ENCODE data around the gene MYO5B.

Gene MYO5B

GRCh38 chr18:50190926-50191325, 4.0 kb downstream of the MYO5B start:
- Histone ChIP-seq H3K4me3 (IDR thresholded peaks at IDR 0.05; ENCODE audit: insufficient read depth, low read depth, low read length) (no peak overlapping the region), H3K27me3 (ENCODE audit: insufficient read depth, low read depth) (peaks cover 6% of the 10 kb centered on the region), H3K36me3 (ENCODE audit: insufficient read depth) (no peaks in the 10 kb centered on the region), H2AFZ (ENCODE audit: low read depth) (no peak overlapping the region), H3K4me1 (ENCODE audit: low read depth, poor library complexity, severe bottlenecking) (peaks cover 5% of the 10 kb centered on the region), H3K27ac (no peak overlapping the region), H4K20me1 (ENCODE audit: insufficient read depth) (no peaks in the 10 kb centered on the region), H3K9ac (no peak overlapping the region), H3K4me2 (no peak overlapping the region), H3K79me2 (ENCODE audit: insufficient read depth, low read depth) (no peaks in the 10 kb centered on the region)
- TF ChIP-seq, protein P1, sequence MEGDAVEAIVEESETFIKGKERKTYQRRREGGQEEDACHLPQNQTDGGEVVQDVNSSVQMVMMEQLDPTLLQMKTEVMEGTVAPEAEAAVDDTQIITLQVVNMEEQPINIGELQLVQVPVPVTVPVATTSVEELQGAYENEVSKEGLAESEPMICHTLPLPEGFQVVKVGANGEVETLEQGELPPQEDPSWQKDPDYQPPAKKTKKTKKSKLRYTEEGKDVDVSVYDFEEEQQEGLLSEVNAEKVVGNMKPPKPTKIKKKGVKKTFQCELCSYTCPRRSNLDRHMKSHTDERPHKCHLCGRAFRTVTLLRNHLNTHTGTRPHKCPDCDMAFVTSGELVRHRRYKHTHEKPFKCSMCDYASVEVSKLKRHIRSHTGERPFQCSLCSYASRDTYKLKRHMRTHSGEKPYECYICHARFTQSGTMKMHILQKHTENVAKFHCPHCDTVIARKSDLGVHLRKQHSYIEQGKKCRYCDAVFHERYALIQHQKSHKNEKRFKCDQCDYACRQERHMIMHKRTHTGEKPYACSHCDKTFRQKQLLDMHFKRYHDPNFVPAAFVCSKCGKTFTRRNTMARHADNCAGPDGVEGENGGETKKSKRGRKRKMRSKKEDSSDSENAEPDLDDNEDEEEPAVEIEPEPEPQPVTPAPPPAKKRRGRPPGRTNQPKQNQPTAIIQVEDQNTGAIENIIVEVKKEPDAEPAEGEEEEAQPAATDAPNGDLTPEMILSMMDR (conservative IDR thresholded peaks at IDR 0.05; ENCODE audit: low read depth, low read length) = no peak

GRCh38 chr18:50190236-50190635, 4.7 kb downstream of the MYO5B start:
- peaks cover 6% of the 10 kb centered on the region for H3K27me3 ChIP-seq (ENCODE audit: insufficient read depth, low read depth)
- peaks cover under 1% of the 10 kb centered on the region for H3K4me1 ChIP-seq (ENCODE audit: low read depth, poor library complexity, severe bottlenecking)
- TF ChIP-seq, protein P1 (conservative IDR thresholded peaks at IDR 0.05; ENCODE audit: low read depth, low read length) = no peak
- no peaks in the 10 kb centered on the region for H4K20me1 ChIP-seq (ENCODE audit: insufficient read depth)
- H3K9ac ChIP-seq = no peak overlapping the region
- no peak overlapping the region for H3K27ac ChIP-seq
- H3K4me3 ChIP-seq (IDR thresholded peaks at IDR 0.05; ENCODE audit: insufficient read depth, low read depth, low read length) = no peak overlapping the region
- no peak overlapping the region for H3K4me2 ChIP-seq
- no peak overlapping the region for H2AFZ ChIP-seq (ENCODE audit: low read depth)
- H3K79me2 ChIP-seq (ENCODE audit: insufficient read depth, low read depth) = no peaks in the 10 kb centered on the region
- H3K36me3 ChIP-seq (ENCODE audit: insufficient read depth) = no peaks in the 10 kb centered on the region

- Histone ChIP-seq H3K36me3 (ENCODE audit: insufficient read depth) (no peaks in the 10 kb centered on the region), H4K20me1 (ENCODE audit: insufficient read depth) (no peaks in the 10 kb centered on the region), H3K4me2 (no peak overlapping the region), H3K79me2 (ENCODE audit: insufficient read depth, low read depth) (no peaks in the 10 kb centered on the region), H3K27me3 (ENCODE audit: insufficient read depth, low read depth) (peaks cover 3% of the 10 kb centered on the region), H3K9ac (no peak overlapping the region), H3K27ac (no peak overlapping the region), H3K4me3 (IDR thresholded peaks at IDR 0.05; ENCODE audit: insufficient read depth, low read depth, low read length) (no peak overlapping the region), H3K4me1 (ENCODE audit: low read depth, poor library complexity, severe bottlenecking) (no peaks in the 10 kb centered on the region), H2AFZ (ENCODE audit: low read depth) (no peak overlapping the region)
- TF ChIP-seq, protein P1 (conservative IDR thresholded peaks at IDR 0.05; ENCODE audit: low read depth, low read length) = no peak
These were observed 5.8 kb downstream of the MYO5B start for GRCh38 chr18:50189160-50189559.

DNA sequence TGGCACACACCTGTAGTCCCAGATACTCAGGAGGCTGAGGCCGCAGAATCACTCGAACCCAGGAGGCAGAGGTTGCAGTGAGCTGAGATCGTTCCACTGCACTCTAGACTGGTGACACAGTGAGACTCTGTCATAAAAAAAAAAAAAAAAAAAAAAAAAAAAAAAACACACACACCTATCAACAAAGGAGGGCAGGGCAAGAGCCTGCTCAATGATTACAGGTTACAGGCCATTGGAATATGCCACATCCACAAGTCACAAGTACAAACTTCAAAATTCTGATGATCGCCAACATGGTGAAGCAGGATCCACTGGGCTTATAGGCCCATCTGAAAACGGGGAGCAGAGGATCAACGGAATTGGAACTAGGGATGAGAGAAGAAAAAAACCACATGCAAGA, 6.3 kb downstream of the MYO5B start:
- H2AFZ ChIP-seq (ENCODE audit: low read depth) = no peak overlapping the region
- no peak overlapping the region for H3K9ac ChIP-seq
- H4K20me1 ChIP-seq (ENCODE audit: insufficient read depth) = no peaks in the 10 kb centered on the region
- H3K36me3 ChIP-seq (ENCODE audit: insufficient read depth) = no peaks in the 10 kb centered on the region
- H3K79me2 ChIP-seq (ENCODE audit: insufficient read depth, low read depth) = no peaks in the 10 kb centered on the region
- H3K27me3 ChIP-seq (ENCODE audit: insufficient read depth, low read depth) = no peaks in the 10 kb centered on the region
- peaks cover 3% of the 10 kb centered on the region for H3K4me1 ChIP-seq (ENCODE audit: low read depth, poor library complexity, severe bottlenecking)
- TF ChIP-seq, protein P1 (conservative IDR thresholded peaks at IDR 0.05; ENCODE audit: low read depth, low read length) = no peak
- H3K4me3 ChIP-seq (IDR thresholded peaks at IDR 0.05; ENCODE audit: insufficient read depth, low read depth, low read length) = no peak overlapping the region
- no peak overlapping the region for H3K4me2 ChIP-seq
- no peak overlapping the region for H3K27ac ChIP-seq
